Osteoblast (primary cell): ENCODE results near the gene BCKDHB. TPM values are rescaled to one million over a fixed set of nuclear protein-coding genes. Genes with fewer than 3 reads are reported as not detected.

Source experiments
- DNase-seq: peaks from one replicate; pipeline ENCODE4 v3.0.0; 2011; ENCODE audit warnings: low spot score, mixed read lengths; ENCODE audit not compliant: insufficient read length; ENCODE audit errors: missing footprints
- H2AFZ ChIP-seq: 2 replicates; pipeline ENCODE4 v1.6.0; 2011; ENCODE audit warnings: mild to moderate bottlenecking, low read length
- H3K27ac ChIP-seq: 2 replicates; pipeline ENCODE4 v1.5.1; 2011; ENCODE audit warnings: mild to moderate bottlenecking, low read depth, low read length, moderate library complexity
- H3K27me3 ChIP-seq: 2 replicates; pipeline ENCODE4 v1.6.0; 2012; ENCODE audit warnings: mild to moderate bottlenecking, control low read depth, inconsistent platforms, low read length, moderate library complexity; ENCODE audit not compliant: insufficient read depth
- H3K36me3 ChIP-seq: 2 replicates; pipeline ENCODE4 v1.5.1; 2011; ENCODE audit warnings: mild to moderate bottlenecking, low read length, control low read depth, moderate library complexity; ENCODE audit not compliant: insufficient read depth
- H3K4me1 ChIP-seq: 2 replicates; pipeline ENCODE4 v1.5.1; 2011; ENCODE audit warnings: mild to moderate bottlenecking, low read length, control low read depth, moderate library complexity; ENCODE audit not compliant: insufficient read depth
- H3K4me2 ChIP-seq: 2 replicates; pipeline ENCODE4 v1.6.0; 2011; ENCODE audit warnings: mild to moderate bottlenecking, low read length; ENCODE audit not compliant: insufficient read depth
- H3K4me3 ChIP-seq: fragments of 200-600 bp; sonication (generic); 3 replicates; pipeline ENCODE4 v1.5.1; 2012; ENCODE audit warnings: mild to moderate bottlenecking, low read length, inconsistent platforms; ENCODE audit not compliant: insufficient read depth
- H3K79me2 ChIP-seq: 2 replicates; pipeline ENCODE4 v1.6.0; 2012; ENCODE audit warnings: mild to moderate bottlenecking, low read length, control low read depth, inconsistent platforms; ENCODE audit not compliant: insufficient read depth
- H3K9me3 ChIP-seq: 2 replicates; pipeline ENCODE4 v1.5.1; 2011; ENCODE audit warnings: low read depth, low read length, control low read depth
- H4K20me1 ChIP-seq: 2 replicates; pipeline ENCODE4 v1.6.0; 2012; ENCODE audit warnings: mild to moderate bottlenecking, low read length, control low read depth; ENCODE audit not compliant: insufficient read depth
- CTCF ChIP-seq: IDR thresholded peaks from 2 replicates; pipeline ENCODE4 v1.5.1; 2011; ENCODE audit warnings: mild to moderate bottlenecking, low read depth, low read length, moderate library complexity; ENCODE audit errors: extremely low read depth
- total RNA-seq: library from RNA; depleted of rRNA; stranded (reverse); fragments of >200 nt; gene quantifications from 2 replicates; pipeline ENCODE4 v1.2.3, GENCODE V29; 2012

Gene BCKDHB
- total RNA-seq, 1 donor, result 18.8 TPM

GRCh38 chr6:80245043-80245442, 138.6 kb downstream of the BCKDHB start:
- no peak for DNase-seq
- no peaks in the 10 kb centered on the region for H3K9me3 ChIP-seq
- no peaks in the 10 kb centered on the region for H4K20me1 ChIP-seq
- H3K4me3 ChIP-seq, result no peak overlapping the region
- peaks cover 4% of the 10 kb centered on the region for H3K4me1 ChIP-seq
- no peak for TF ChIP-seq CTCF
- no peaks in the 10 kb centered on the region for H3K27me3 ChIP-seq
- no peak overlapping the region for H3K27ac ChIP-seq
- no peaks in the 10 kb centered on the region for H3K79me2 ChIP-seq
- no peaks in the 10 kb centered on the region for H3K36me3 ChIP-seq
- no peak overlapping the region for H3K4me2 ChIP-seq
- H2AFZ ChIP-seq, result no peak overlapping the region

- no peak for DNase-seq
- no peaks in the 10 kb centered on the region for H3K36me3 ChIP-seq
- H3K4me2 ChIP-seq, result peak overlapping the region; percentile 18
- peak overlapping the region; percentile 15 for H3K27ac ChIP-seq
- no peaks in the 10 kb centered on the region for H3K79me2 ChIP-seq
- no peaks in the 10 kb centered on the region for H3K9me3 ChIP-seq
- H3K4me3 ChIP-seq, result no peak overlapping the region
- H2AFZ ChIP-seq, result peak overlapping the region; percentile 39
- TF ChIP-seq CTCF, result no peak
- H3K27me3 ChIP-seq, result no peaks in the 10 kb centered on the region
- H3K4me1 ChIP-seq, result peaks cover 11% of the 10 kb centered on the region
- H4K20me1 ChIP-seq, result no peaks in the 10 kb centered on the region
Measured at GRCh38 chr6:80249897-80250296, 143.4 kb downstream of the BCKDHB start.

GRCh38 chr6:80250391-80250997, 144.0 kb downstream of the BCKDHB start:
- no peak for TF ChIP-seq CTCF
- Histone ChIP-seq H3K27me3 (no peaks in the 10 kb centered on the region), H3K79me2 (no peaks in the 10 kb centered on the region), H3K4me1 (peaks cover 11% of the 10 kb centered on the region), H3K9me3 (no peaks in the 10 kb centered on the region), H4K20me1 (no peaks in the 10 kb centered on the region), H3K36me3 (no peaks in the 10 kb centered on the region), H2AFZ (peak overlapping the region; percentile 39), H3K4me2 (no peak overlapping the region), H3K4me3 (no peak overlapping the region), H3K27ac (peak overlapping the region; percentile 15)
- no peak for DNase-seq

GRCh38 chr6:80251321-80251720, 144.8 kb downstream of the BCKDHB start:
- Histone ChIP-seq H3K9me3 (no peaks in the 10 kb centered on the region), H2AFZ (no peak overlapping the region), H3K79me2 (no peaks in the 10 kb centered on the region), H3K27ac (no peak overlapping the region), H3K4me1 (peaks cover 11% of the 10 kb centered on the region), H3K4me3 (no peak overlapping the region), H4K20me1 (no peaks in the 10 kb centered on the region), H3K4me2 (no peak overlapping the region), H3K36me3 (no peaks in the 10 kb centered on the region), H3K27me3 (no peaks in the 10 kb centered on the region)
- DNase-seq, result no peak
- TF ChIP-seq CTCF, result no peak
